HG03280 (cell line): Measurements from ENCODE around the gene APBB1IP.

Experiments
- ATAC-seq: cut with Tn5 transposase; IDR thresholded peaks from one replicate; pipeline ENCODE4 v1.9.1; 2021; ENCODE audit warnings: mild to moderate bottlenecking, moderate library complexity; ENCODE audit not compliant: unreplicated experiment

APBB1IP gene

GRCh38 chr10:26612151-26612915 lies 174.2 kb downstream of the APBB1IP start:
- no peak for ATAC-seq
